ENCODE measurements around the gene TMEM201.

GRCh38 chr1:9639227-9639626 is 50.5 kb downstream of the TMEM201 start:
- TF ChIP-seq, protein P1, sequence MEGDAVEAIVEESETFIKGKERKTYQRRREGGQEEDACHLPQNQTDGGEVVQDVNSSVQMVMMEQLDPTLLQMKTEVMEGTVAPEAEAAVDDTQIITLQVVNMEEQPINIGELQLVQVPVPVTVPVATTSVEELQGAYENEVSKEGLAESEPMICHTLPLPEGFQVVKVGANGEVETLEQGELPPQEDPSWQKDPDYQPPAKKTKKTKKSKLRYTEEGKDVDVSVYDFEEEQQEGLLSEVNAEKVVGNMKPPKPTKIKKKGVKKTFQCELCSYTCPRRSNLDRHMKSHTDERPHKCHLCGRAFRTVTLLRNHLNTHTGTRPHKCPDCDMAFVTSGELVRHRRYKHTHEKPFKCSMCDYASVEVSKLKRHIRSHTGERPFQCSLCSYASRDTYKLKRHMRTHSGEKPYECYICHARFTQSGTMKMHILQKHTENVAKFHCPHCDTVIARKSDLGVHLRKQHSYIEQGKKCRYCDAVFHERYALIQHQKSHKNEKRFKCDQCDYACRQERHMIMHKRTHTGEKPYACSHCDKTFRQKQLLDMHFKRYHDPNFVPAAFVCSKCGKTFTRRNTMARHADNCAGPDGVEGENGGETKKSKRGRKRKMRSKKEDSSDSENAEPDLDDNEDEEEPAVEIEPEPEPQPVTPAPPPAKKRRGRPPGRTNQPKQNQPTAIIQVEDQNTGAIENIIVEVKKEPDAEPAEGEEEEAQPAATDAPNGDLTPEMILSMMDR (IDR thresholded peaks at IDR 0.05): no peak
- TF ChIP-seq POLR2AphosphoS5 (IDR thresholded peaks at IDR 0.05) (no peak), POLR2A (IDR thresholded peaks at IDR 0.05) (no peak), EP300 (IDR thresholded peaks at IDR 0.05) (no peak)
